GM12892 (cell line): ENCODE data around the gene DNASE1L3.

Experiments
- DNase-seq: peaks from one replicate; pipeline ENCODE4 v3.0.0; 2011; ENCODE audit not compliant: insufficient read length
- FAIRE-seq: peaks from 2 replicates; lab custom pipeline; 2011; peaks lifted over from hg19 to GRCh38; lab: Jason Lieb, UNC
- POLR2A ChIP-seq: IDR thresholded peaks from 2 replicates; pipeline ENCODE4 v1.6.1; 2011; ENCODE audit warnings: low read depth, low read length, control low read depth
- POLR2AphosphoS5 ChIP-seq: IDR thresholded peaks from 2 replicates; pipeline ENCODE4 v1.6.1; 2011; ENCODE audit warnings: low read depth, low read length, control low read depth
- TAF1 ChIP-seq: IDR thresholded peaks from 2 replicates; pipeline ENCODE4 v1.6.1; 2011; ENCODE audit warnings: low read depth, mild to moderate bottlenecking, control low read depth, low read length, borderline replicate concordance

Gene DNASE1L3

DNA sequence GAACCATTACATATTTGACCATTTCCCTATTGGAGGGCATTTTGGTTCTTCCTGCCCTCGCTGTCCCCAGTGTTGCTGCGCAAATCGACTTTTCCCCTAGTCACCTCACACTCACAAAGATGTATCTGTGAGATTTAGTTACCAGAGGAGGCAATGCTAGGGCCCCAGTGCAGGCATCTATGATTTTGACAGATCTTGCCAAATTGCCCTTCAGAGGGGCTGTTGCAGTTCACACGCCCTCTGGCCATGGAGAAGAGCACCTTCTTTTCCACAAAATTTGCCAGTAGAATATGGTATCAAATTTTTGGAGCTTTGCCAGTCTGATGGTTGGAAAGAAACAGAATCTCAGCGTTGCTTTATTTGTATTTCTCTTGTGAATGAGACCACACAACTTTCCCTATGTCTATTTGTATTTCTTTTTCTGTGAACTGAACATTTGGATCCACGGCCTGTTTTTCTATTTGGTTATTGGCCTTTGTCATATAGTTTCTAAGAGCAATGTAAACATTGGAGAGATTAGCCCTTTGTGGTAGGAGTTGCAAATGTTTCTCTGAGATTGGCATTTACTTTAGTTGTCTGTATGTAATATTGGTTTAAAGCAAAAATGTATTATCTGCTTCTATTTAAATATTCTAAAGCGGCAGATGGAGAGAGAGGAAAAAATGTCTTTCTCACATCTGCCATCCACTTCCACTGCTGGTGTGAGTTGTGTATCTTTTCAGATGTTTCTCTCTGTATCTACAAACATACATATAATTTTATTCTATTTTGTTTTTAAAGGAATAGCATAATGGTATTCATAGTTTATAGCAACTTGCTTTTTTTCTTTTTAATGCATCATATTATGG, 66.1 kb downstream of the DNASE1L3 start:
- TF ChIP-seq POLR2AphosphoS5 (no peak), POLR2A (no peak), TAF1 (no peak)
- FAIRE-seq = no peak
- no peak for DNase-seq

DNA sequence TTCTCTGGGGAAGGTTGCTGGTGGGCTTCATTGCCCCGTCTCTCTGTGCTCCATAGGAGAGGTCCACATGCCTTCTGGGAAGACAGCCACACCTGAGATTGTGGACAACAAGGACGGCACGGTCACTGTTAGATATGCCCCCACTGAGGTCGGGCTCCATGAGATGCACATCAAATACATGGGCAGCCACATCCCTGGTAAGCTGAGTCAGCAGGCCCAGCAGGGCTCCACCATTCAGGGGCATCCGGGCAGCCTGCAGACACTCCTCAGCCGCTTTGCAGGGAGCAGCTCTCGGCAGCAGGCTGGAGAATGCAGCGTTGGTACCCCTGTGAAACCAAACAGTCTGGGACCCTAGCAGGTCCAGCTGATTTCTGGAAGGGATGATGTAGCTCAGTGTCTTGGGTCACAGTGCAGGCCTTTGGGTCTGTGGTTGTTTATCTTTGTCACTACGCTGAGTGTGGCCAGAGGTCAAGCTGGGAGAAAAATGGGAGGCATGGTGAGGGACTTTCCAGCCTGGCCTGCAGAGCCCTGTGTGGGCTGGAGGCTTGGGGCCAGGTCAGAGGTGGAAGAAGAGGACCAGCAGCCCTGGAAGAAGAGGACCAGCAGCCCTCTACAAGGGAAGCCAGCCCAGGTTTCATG, 67.2 kb downstream of the DNASE1L3 start:
- TF ChIP-seq POLR2A (no peak), POLR2AphosphoS5 (no peak), TAF1 (no peak)
- FAIRE-seq = no peak
- no peak for DNase-seq
